Neural cell (in vitro differentiated cells): ENCODE measurements around the gene POLD4. TPM values are rescaled to one million over a fixed set of nuclear protein-coding genes. Genes with fewer than 3 reads are reported as not detected.

Experiments used
- H2AFZ ChIP-seq: fragments of 200-600, 300-800 bp; sonication (generic), shearing (Covaris generic); 2 replicates; pipeline ENCODE4 v1.6.0; 2014; ENCODE audit warnings: low read depth, mild to moderate bottlenecking, antibody characterized with exemption, low read length, moderate library complexity
- H3F3A ChIP-seq: fragments of 200-600 bp; shearing (Covaris generic); 2 replicates; pipeline ENCODE4 v1.6.1; 2016; ENCODE audit warnings: mild to moderate bottlenecking, moderate library complexity, mixed read lengths, antibody characterized with exemption, low read length; ENCODE audit not compliant: insufficient read depth, poor library complexity, severe bottlenecking
- H3K27ac ChIP-seq: fragments of 200-600, 300-800 bp; sonication (generic), shearing (Covaris generic); 2 replicates; pipeline ENCODE4 v1.5.1; 2014; ENCODE audit warnings: mild to moderate bottlenecking, low read length, moderate library complexity
- H3K27me3 ChIP-seq: fragments of 300-800, 200-600 bp; sonication (generic), shearing (Covaris generic); 2 replicates; pipeline ENCODE4 v1.6.0; 2014; ENCODE audit warnings: mild to moderate bottlenecking, low read depth, low read length, moderate library complexity; ENCODE audit not compliant: insufficient read depth
- H3K36me3 ChIP-seq: fragments of 300-800, 200-600 bp; sonication (generic), shearing (Covaris generic); 2 replicates; pipeline ENCODE4 v1.5.1; 2014; ENCODE audit warnings: mild to moderate bottlenecking, antibody characterized with exemption, low read length, moderate library complexity; ENCODE audit not compliant: insufficient read depth
- H3K4me2 ChIP-seq: fragments of 300-800, 200-600 bp; sonication (generic), shearing (Covaris generic); 2 replicates; pipeline ENCODE4 v1.6.0; 2014; ENCODE audit warnings: mild to moderate bottlenecking, low read length
- H3K4me3 ChIP-seq: fragments of 300-800, 200-600 bp; sonication (generic), shearing (Covaris generic); 2 replicates; pipeline ENCODE4 v1.5.1; 2014; ENCODE audit warnings: mild to moderate bottlenecking, low read length, moderate library complexity
- H3K79me2 ChIP-seq: fragments of 200-600 bp; shearing (Covaris generic); replicated peaks from 2 replicates; pipeline ENCODE4 v1.6.0; 2014; ENCODE audit warnings: mild to moderate bottlenecking, low read length, moderate library complexity; ENCODE audit not compliant: insufficient read depth
- H3K9ac ChIP-seq: fragments of 300-800, 200-600 bp; sonication (generic), shearing (Covaris generic); 2 replicates; pipeline ENCODE4 v1.6.1; 2016; ENCODE audit warnings: mild to moderate bottlenecking, low read length, mixed read lengths
- H3K9me2 ChIP-seq: fragments of 200-600 bp; shearing (Covaris generic); 2 replicates; pipeline ENCODE4 v1.6.1; 2016; ENCODE audit warnings: mild to moderate bottlenecking, low read length, mixed read lengths; ENCODE audit not compliant: insufficient read depth
- H3K9me3 ChIP-seq: fragments of 200-600, 300-800 bp; sonication (generic), shearing (Covaris generic); 2 replicates; pipeline ENCODE4 v1.6.1; 2016; ENCODE audit warnings: mild to moderate bottlenecking, mixed run types, low read length, moderate library complexity, mixed read lengths
- H4K20me1 ChIP-seq: fragments of 200-600 bp; shearing (Covaris generic); 2 replicates; pipeline ENCODE4 v1.6.1; 2016; ENCODE audit warnings: mild to moderate bottlenecking, mixed run types; ENCODE audit not compliant: insufficient read depth
- EP300 ChIP-seq: fragments of 450-650 bp; conservative IDR thresholded peaks from 2 replicates; pipeline ENCODE4 v1.6.1; 2014; ENCODE audit warnings: antibody characterized with exemption, mild to moderate bottlenecking, moderate library complexity; ENCODE audit not compliant: poor library complexity, severe bottlenecking
- EZH2 ChIP-seq: fragments of 200-600, 300-800 bp; shearing (Covaris generic), sonication (generic); IDR thresholded peaks from 2 replicates; pipeline ENCODE4 v1.6.1; 2014; ENCODE audit warnings: antibody characterized with exemption, low read length, borderline replicate concordance, mild to moderate bottlenecking; ENCODE audit not compliant: insufficient read depth, poor library complexity, severe bottlenecking
- MXI1 ChIP-seq: fragments of 450-650 bp; conservative IDR thresholded peaks from 2 replicates; pipeline ENCODE4 v1.6.1; 2014; ENCODE audit warnings: antibody characterized with exemption, mild to moderate bottlenecking; ENCODE audit not compliant: poor library complexity, severe bottlenecking
- POLR2AphosphoS5 ChIP-seq: IDR thresholded peaks from 2 replicates; pipeline ENCODE4 v1.6.1; 2012
- RAD21 ChIP-seq: fragments of 450-650 bp; conservative IDR thresholded peaks from 2 replicates; pipeline ENCODE4 v1.6.1; 2014; ENCODE audit warnings: antibody characterized with exemption, mild to moderate bottlenecking, moderate library complexity
- SMC3 ChIP-seq: fragments of 450-650 bp; conservative IDR thresholded peaks from 2 replicates; pipeline ENCODE4 v1.6.1; 2014; ENCODE audit warnings: antibody characterized with exemption, mild to moderate bottlenecking, moderate library complexity; ENCODE audit not compliant: poor library complexity
- TAF1 ChIP-seq: IDR thresholded peaks from 2 replicates; pipeline ENCODE4 v1.6.1; 2012; ENCODE audit warnings: low read depth
- polyA plus RNA-seq: library from polyadenylated mRNA; depleted of rRNA; stranded (reverse); fragments of >200 nt; gene quantifications from 2 replicates; pipeline ENCODE4 v1.2.3, GENCODE V29; 2014
- TF ChIP-seq, protein P1 (sequence below): fragments of 450-650 bp; IDR thresholded peaks from 2 replicates; pipeline ENCODE4 v1.5.1; 2014; ENCODE audit warnings: antibody characterized with exemption, mild to moderate bottlenecking, moderate library complexity; ENCODE audit not compliant: poor library complexity, severe bottlenecking
- TF ChIP-seq, protein P2 (sequence below): IDR thresholded peaks from 2 replicates; pipeline ENCODE4 v1.6.1; 2012; ENCODE audit warnings: borderline replicate concordance

The POLD4 gene
- polyA plus RNA-seq, 1 donor from 2014 or later = 6.8 TPM

DNA sequence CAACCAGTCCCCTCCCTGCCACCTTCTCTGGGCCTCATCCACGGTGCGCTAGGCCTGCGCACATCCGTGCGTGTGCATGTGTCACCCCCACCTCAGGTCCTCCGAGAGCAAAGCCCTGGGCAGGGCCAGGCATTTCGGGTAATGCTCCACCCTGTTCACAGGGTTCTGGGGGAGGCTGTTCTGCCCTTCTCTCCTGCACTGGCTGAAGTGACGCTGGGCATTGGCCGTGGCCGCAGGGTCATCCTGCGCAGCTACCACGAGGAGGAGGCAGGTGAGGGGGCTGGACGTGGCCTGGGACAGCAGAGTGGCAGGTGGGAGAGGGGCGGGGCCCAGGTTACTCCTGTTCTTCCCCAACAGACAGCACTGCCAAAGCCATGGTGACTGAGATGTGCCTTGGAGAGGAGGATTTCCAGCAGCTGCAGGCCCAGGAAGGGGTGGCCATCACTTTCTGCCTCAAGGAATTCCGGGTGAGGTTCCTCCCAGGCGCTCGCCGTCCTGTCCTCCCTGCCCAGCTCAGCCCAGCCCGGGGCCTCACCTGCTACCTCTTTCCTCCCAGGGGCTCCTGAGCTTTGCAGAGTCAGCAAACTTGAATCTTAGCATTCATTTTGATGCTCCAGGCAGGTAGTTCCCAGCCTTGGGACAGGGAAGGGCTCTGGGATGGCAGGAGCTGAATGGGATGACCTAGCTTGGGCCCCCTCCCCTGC lies 42.4 kb upstream of the POLD4 start:
- Histone ChIP-seq H3K9me3 (no peaks in the 10 kb centered on the region), H3K4me3 (no peak overlapping the region), H3K27me3 (no peaks in the 10 kb centered on the region), H3K4me2 (no peak overlapping the region), H3F3A (no peaks in the 10 kb centered on the region), H3K36me3 (no peaks in the 10 kb centered on the region), H3K27ac (no peak overlapping the region), H3K9me2 (no peaks in the 10 kb centered on the region), H3K79me2 (peaks cover 5% of the 10 kb centered on the region), H4K20me1 (no peaks in the 10 kb centered on the region), H2AFZ (no peak overlapping the region), H3K9ac (no peak overlapping the region)
- TF ChIP-seq, protein P1, sequence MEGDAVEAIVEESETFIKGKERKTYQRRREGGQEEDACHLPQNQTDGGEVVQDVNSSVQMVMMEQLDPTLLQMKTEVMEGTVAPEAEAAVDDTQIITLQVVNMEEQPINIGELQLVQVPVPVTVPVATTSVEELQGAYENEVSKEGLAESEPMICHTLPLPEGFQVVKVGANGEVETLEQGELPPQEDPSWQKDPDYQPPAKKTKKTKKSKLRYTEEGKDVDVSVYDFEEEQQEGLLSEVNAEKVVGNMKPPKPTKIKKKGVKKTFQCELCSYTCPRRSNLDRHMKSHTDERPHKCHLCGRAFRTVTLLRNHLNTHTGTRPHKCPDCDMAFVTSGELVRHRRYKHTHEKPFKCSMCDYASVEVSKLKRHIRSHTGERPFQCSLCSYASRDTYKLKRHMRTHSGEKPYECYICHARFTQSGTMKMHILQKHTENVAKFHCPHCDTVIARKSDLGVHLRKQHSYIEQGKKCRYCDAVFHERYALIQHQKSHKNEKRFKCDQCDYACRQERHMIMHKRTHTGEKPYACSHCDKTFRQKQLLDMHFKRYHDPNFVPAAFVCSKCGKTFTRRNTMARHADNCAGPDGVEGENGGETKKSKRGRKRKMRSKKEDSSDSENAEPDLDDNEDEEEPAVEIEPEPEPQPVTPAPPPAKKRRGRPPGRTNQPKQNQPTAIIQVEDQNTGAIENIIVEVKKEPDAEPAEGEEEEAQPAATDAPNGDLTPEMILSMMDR = no peak
- TF ChIP-seq RAD21 (no peak), EP300 (no peak), EZH2 (no peak)

DNA sequence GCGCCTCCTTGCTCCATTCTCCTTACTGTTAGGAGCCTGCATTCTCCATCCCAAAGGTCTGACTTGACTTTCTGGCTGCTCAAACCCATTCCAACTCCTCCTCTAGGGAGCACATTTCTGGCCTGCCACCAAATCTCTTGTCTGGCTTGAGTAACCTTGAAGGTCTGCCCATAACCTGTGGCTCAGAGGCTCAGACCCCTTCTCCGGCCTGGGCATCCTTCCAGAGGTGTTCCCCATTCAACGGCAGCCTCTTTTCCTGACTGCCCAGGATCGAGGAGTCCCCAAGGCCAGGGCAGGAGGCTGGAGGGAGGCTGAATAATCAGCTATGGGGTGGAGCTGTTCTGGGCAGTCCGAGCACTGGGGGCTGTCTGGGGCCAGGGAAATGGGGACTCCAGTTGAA lies 40.6 kb upstream of the POLD4 start:
- H3K9ac ChIP-seq = no peak overlapping the region
- H3F3A ChIP-seq = no peaks in the 10 kb centered on the region
- H4K20me1 ChIP-seq = no peaks in the 10 kb centered on the region
- no peak overlapping the region for H3K27ac ChIP-seq
- H3K36me3 ChIP-seq = no peaks in the 10 kb centered on the region
- H3K4me3 ChIP-seq = no peak overlapping the region
- H3K27me3 ChIP-seq = no peaks in the 10 kb centered on the region
- H3K4me2 ChIP-seq = no peak overlapping the region
- no peak for TF ChIP-seq SMC3
- TF ChIP-seq TAF1 = no peak
- no peaks in the 10 kb centered on the region for H3K79me2 ChIP-seq
- H2AFZ ChIP-seq = no peak overlapping the region
- H3K9me2 ChIP-seq = no peaks in the 10 kb centered on the region
- no peaks in the 10 kb centered on the region for H3K9me3 ChIP-seq

DNA sequence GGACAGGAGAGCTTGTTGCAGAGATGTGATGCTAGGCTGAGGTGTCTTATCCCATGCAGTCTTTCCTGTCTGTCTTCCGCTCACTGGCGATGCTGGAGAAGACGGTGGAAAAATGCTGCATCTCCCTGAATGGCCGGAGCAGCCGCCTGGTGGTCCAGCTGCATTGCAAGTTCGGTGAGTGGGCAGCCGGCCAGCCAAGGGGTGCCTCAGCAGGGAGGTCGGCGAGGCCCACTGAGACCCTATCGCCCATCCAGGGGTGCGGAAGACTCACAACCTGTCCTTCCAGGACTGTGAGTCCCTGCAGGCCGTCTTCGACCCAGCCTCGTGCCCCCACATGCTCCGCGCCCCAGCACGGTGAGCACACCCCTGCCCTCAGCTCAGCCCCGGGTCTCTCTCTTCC lies 40.1 kb upstream of the POLD4 start:
- Histone ChIP-seq H2AFZ (no peak overlapping the region), H3K9me3 (no peaks in the 10 kb centered on the region), H4K20me1 (no peaks in the 10 kb centered on the region), H3K79me2 (no peaks in the 10 kb centered on the region), H3K4me2 (no peak overlapping the region), H3F3A (no peaks in the 10 kb centered on the region), H3K27ac (no peak overlapping the region), H3K36me3 (no peaks in the 10 kb centered on the region), H3K27me3 (no peaks in the 10 kb centered on the region), H3K4me3 (no peak overlapping the region), H3K9ac (no peak overlapping the region), H3K9me2 (no peaks in the 10 kb centered on the region)
- TF ChIP-seq SMC3 (no peak), POLR2AphosphoS5 (no peak), RAD21 (no peak), EP300 (no peak), TAF1 (no peak), MXI1 (no peak), EZH2 (no peak)
- TF ChIP-seq, protein P2, sequence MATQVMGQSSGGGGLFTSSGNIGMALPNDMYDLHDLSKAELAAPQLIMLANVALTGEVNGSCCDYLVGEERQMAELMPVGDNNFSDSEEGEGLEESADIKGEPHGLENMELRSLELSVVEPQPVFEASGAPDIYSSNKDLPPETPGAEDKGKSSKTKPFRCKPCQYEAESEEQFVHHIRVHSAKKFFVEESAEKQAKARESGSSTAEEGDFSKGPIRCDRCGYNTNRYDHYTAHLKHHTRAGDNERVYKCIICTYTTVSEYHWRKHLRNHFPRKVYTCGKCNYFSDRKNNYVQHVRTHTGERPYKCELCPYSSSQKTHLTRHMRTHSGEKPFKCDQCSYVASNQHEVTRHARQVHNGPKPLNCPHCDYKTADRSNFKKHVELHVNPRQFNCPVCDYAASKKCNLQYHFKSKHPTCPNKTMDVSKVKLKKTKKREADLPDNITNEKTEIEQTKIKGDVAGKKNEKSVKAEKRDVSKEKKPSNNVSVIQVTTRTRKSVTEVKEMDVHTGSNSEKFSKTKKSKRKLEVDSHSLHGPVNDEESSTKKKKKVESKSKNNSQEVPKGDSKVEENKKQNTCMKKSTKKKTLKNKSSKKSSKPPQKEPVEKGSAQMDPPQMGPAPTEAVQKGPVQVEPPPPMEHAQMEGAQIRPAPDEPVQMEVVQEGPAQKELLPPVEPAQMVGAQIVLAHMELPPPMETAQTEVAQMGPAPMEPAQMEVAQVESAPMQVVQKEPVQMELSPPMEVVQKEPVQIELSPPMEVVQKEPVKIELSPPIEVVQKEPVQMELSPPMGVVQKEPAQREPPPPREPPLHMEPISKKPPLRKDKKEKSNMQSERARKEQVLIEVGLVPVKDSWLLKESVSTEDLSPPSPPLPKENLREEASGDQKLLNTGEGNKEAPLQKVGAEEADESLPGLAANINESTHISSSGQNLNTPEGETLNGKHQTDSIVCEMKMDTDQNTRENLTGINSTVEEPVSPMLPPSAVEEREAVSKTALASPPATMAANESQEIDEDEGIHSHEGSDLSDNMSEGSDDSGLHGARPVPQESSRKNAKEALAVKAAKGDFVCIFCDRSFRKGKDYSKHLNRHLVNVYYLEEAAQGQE = no peak
- TF ChIP-seq, protein P1 = no peak
